ENCODE results near the gene HOXD13.

HOXD13 gene

GRCh38 chr2:176096243-176096985 is 3.9 kb downstream of the HOXD13 start (continued):
- TF ChIP-seq INSM2 (tag by site-specific recombination; IDR thresholded peaks at IDR 0.05) (0 out of 2 replicates have a peak, but pooled peaks have one; percentile 12), ZNF211 (tag by site-specific recombination; IDR thresholded peaks at IDR 0.05; ENCODE audit: low read depth) (no peak), ZNF658 (tag by site-specific recombination; IDR thresholded peaks at IDR 0.05) (no peak), ZNF398 (tag by site-specific recombination; IDR thresholded peaks at IDR 0.05) (no peak), ZNF146 (tag by site-specific recombination; IDR thresholded peaks at IDR 0.05) (no peak), ZNF311 (tag by site-specific recombination; IDR thresholded peaks at IDR 0.05; ENCODE audit: borderline replicate concordance) (no peak), ZSCAN4 (tag by site-specific recombination; IDR thresholded peaks at IDR 0.05) (no peak), ZNF23 (tag by site-specific recombination; IDR thresholded peaks at IDR 0.05; ENCODE audit: borderline replicate concordance) (no peak), KLF17 (tag by site-specific recombination; IDR thresholded peaks at IDR 0.05) (no peak), ZNF837 (tag by site-specific recombination; IDR thresholded peaks at IDR 0.05) (no peak), ZNF529 (tag by site-specific recombination; IDR thresholded peaks at IDR 0.05; ENCODE audit: insufficient replicate concordance) (no peak), ZNF2 (tag by site-specific recombination; IDR thresholded peaks at IDR 0.05) (no peak)

GRCh38 chr2:176096986-176097819 is 4.7 kb downstream of the HOXD13 start:
- H3K27ac ChIP-seq (ENCODE audit: extremely low read depth, low read depth, low read length), result peak overlapping the region; percentile 85
- peaks cover 0 to 16% of the 10 kb centered on the region in 2 experiments; a peak in 1 of 3 replicates for H3K36me3 ChIP-seq (ENCODE audit: control insufficient read depth in 2 of 2, insufficient read depth in 1 of 2, low read length in 2 of 2)
- H3K9me3 ChIP-seq (ENCODE audit: control insufficient read depth, insufficient read depth, low read depth, low read length), result no peaks in the 10 kb centered on the region
- H3K4me1 ChIP-seq (ENCODE audit: control insufficient read depth, insufficient read depth, low read length), result peaks cover 6% of the 10 kb centered on the region
- POLR2A ChIA-PET, result interaction anchor here (0.8 to 6.7 kb wide), 5 partner anchors 8 to 1092 kb away, joined by 3 to 75 read pairs (median 9); partner anchors contain the start of genes CHN1 and HOXD11
- H3K4me3 ChIP-seq (ENCODE audit: low read depth, low read length), result peak overlapping the region; percentile 49
- CTCF ChIA-PET, result interaction anchor here (0.5 to 4.3 kb wide), 43 partner anchors 9 to 1399 kb away, joined by 3 to 33 read pairs (median 4); no protein-coding TSS in a partner anchor
- TF ChIP-seq ZNF391 (tag by site-specific recombination; IDR thresholded peaks at IDR 0.05; ENCODE audit: borderline replicate concordance, low read depth) (no peak), ZNF26 (tag by site-specific recombination; IDR thresholded peaks at IDR 0.05) (no peak), ZFP3 (tag by site-specific recombination; IDR thresholded peaks at IDR 0.05; ENCODE audit: low read depth) (no peak), ZNF146 (tag by site-specific recombination; IDR thresholded peaks at IDR 0.05) (no peak), HIC1 (tag by site-specific recombination; IDR thresholded peaks at IDR 0.05) (peak; percentile 38; the same call in 1 of the 2 replicates), ZBTB17 (tag by site-specific recombination; IDR thresholded peaks at IDR 0.05) (peak; percentile 85; the same call in 1 of the 2 replicates), ZNF121 (tag by site-specific recombination; IDR thresholded peaks at IDR 0.05) (no peak), ZNF610 (tag by site-specific recombination; IDR thresholded peaks at IDR 0.05; ENCODE audit: borderline replicate concordance) (0 out of 2 replicates have a peak, but pooled peaks have one; percentile 37), ZNF18 (tag by site-specific recombination; IDR thresholded peaks at IDR 0.05) (no peak), KLF17 (tag by site-specific recombination; IDR thresholded peaks at IDR 0.05) (peak; percentile 31; the same call in 1 of the 2 replicates)
